Fibroblast of lung (primary cell): ENCODE data around the gene TMEM120B. TPM values are rescaled to one million over a fixed set of nuclear protein-coding genes. Genes with fewer than 3 reads are reported as not detected.

Experiments used
- DNase-seq, 2 donors: peaks; one replicate each; pipeline versions ENCODE4 v3.0.0 to v3.0.0-alpha.2; 2010; ENCODE audit warnings: low read depth in 2 of 2
- H2AFZ ChIP-seq: 2 replicates; pipeline ENCODE4 v1.5.1; 2012; ENCODE audit warnings: low read length, control low read depth, inconsistent platforms
- H3K27ac ChIP-seq: 2 replicates; pipeline ENCODE4 v1.5.1; 2011; ENCODE audit warnings: low read length, control low read depth; ENCODE audit not compliant: insufficient read depth
- H3K27me3 ChIP-seq: 2 replicates; pipeline ENCODE4 v1.5.1; 2011; ENCODE audit warnings: mild to moderate bottlenecking, low read length; ENCODE audit not compliant: control insufficient read depth, insufficient read depth
- H3K36me3 ChIP-seq: 2 replicates; pipeline ENCODE4 v1.5.1; 2011; ENCODE audit warnings: low read length; ENCODE audit not compliant: control insufficient read depth, insufficient read depth
- H3K4me1 ChIP-seq: 2 replicates; pipeline ENCODE4 v1.5.1; 2011; ENCODE audit warnings: low read length; ENCODE audit not compliant: control insufficient read depth, insufficient read depth; ENCODE audit errors: extremely low read depth
- H3K4me2 ChIP-seq: 2 replicates; pipeline ENCODE4 v1.5.1; 2011; ENCODE audit warnings: low read length, control low read depth; ENCODE audit not compliant: insufficient read depth; ENCODE audit errors: extremely low read depth
- H3K4me3 ChIP-seq, 4 experiments: fragments of 200-600 bp in 1 of 4; sonication (generic) in 1 of 4; replicated peaks in 1 of 4; 2 replicates each; pipeline ENCODE4 v1.5.1; 2011 to 2016; ENCODE audit warnings: low read length in 4 of 4, low read depth in 3 of 4, mild to moderate bottlenecking in 3 of 4, control low read depth in 2 of 4, inconsistent platforms in 1 of 4, mixed read lengths in 1 of 4; ENCODE audit not compliant: insufficient read depth in 1 of 4; ENCODE audit errors: control extremely low read depth in 1 of 4
- H3K79me2 ChIP-seq: 2 replicates; pipeline ENCODE4 v1.5.1; 2012; ENCODE audit warnings: mild to moderate bottlenecking, low read length, inconsistent platforms; ENCODE audit not compliant: control insufficient read depth, insufficient read depth
- H3K9ac ChIP-seq: 2 replicates; pipeline ENCODE4 v1.5.1; 2011; ENCODE audit warnings: mild to moderate bottlenecking, low read length, control low read depth; ENCODE audit not compliant: insufficient read depth
- H3K9me3 ChIP-seq: 2 replicates; pipeline ENCODE4 v1.5.1; 2012; ENCODE audit warnings: low read depth, low read length; ENCODE audit not compliant: control insufficient read depth, insufficient read depth
- H4K20me1 ChIP-seq: 2 replicates; pipeline ENCODE4 v1.5.1; 2011; ENCODE audit warnings: low read length; ENCODE audit not compliant: control insufficient read depth, insufficient read depth; ENCODE audit errors: extremely low read depth
- CTCF ChIP-seq, 2 donors: IDR thresholded peaks in 1 of 2; conservative IDR thresholded peaks in 1 of 2; 1 replicate in 1 of 2; 2 replicates in 1 of 2; pipeline ENCODE4 v1.5.1; 2011 to 2012; ENCODE audit warnings: low read length in 2 of 2, control low read depth in 1 of 2, inconsistent platforms in 1 of 2, low read depth in 1 of 2, mild to moderate bottlenecking in 1 of 2
- EZH2 ChIP-seq: IDR thresholded peaks from 2 replicates; pipeline ENCODE4 v1.5.1; 2012; ENCODE audit warnings: low read length, control low read depth, mild to moderate bottlenecking; ENCODE audit errors: missing control alignments
- polyA plus RNA-seq, 2 donors: library from polyadenylated mRNA; depleted of rRNA in 1 of 2; stranded (reverse) in 1 of 2; unstranded in 1 of 2; fragments of >200 nt; gene quantifications; 2 replicates each; pipeline ENCODE4 v1.2.1, GENCODE V29; 2011 to 2012; ENCODE audit warnings: missing spikeins in 1 of 2
- total RNA-seq: library from RNA; depleted of rRNA; stranded (reverse); fragments of >200 nt; gene quantifications from 2 replicates; pipeline ENCODE4 v1.2.1, GENCODE V29; 2014

The TMEM120B gene
- total and polyA plus RNA-seq, 2 donors (not counting 1 experiment from before 2014, with no cell fraction given), result 8.6 TPM

- no peaks in the 10 kb centered on the region for H3K27me3 ChIP-seq
- TF ChIP-seq EZH2, result no peak
- TF ChIP-seq CTCF (conservative IDR thresholded peaks at IDR 0.05 in 1 of 2, IDR thresholded peaks at IDR 0.05 in 1 of 2; ENCODE audit: low read depth in 1 of 2, low read length in 2 of 2), result no peak
- peak; percentile 61 to 70 for DNase-seq
- H3K27ac ChIP-seq, result peak within 1 kb of the TSS; percentile 97
- H4K20me1 ChIP-seq, result no peaks in the 10 kb centered on the region
- H3K79me2 ChIP-seq, result peaks cover 58% of the 10 kb centered on the region
- H2AFZ ChIP-seq, result no peak within 1 kb of the TSS
- peaks cover 10% of the 10 kb centered on the region for H3K36me3 ChIP-seq
- peak within 1 kb of the TSS; percentile 60 to 92 (median 86) for H3K4me3 ChIP-seq
- peaks cover 6% of the 10 kb centered on the region for H3K4me1 ChIP-seq
- H3K9me3 ChIP-seq, result no peaks in the 10 kb centered on the region
- H3K4me2 ChIP-seq, result peak within 1 kb of the TSS; percentile 95
- peak within 1 kb of the TSS; percentile 71 for H3K9ac ChIP-seq
Observed at GRCh38 chr12:121803861-121804416, 91.4 kb downstream of the TMEM120B start, which contains the start of gene SETD1B. TSS of gene SETD1B (plus strand) at chr12:121804009. CDS start at chr12:121804738, 729 bp downstream.

GRCh38 chr12:121804417-121805111, 92.0 kb downstream of the TMEM120B start:
- TF ChIP-seq EZH2, result no peak
- no peak for TF ChIP-seq CTCF (conservative IDR thresholded peaks at IDR 0.05 in 1 of 2, IDR thresholded peaks at IDR 0.05 in 1 of 2; ENCODE audit: low read depth in 1 of 2, low read length in 2 of 2)
- Histone ChIP-seq H3K9me3 (no peaks in the 10 kb centered on the region), H3K79me2 (peaks cover 64% of the 10 kb centered on the region), H3K4me1 (peaks cover 2% of the 10 kb centered on the region), H3K4me2 (peak overlapping the region; percentile 71), H3K9ac (peak overlapping the region; percentile 71), H3K27me3 (no peaks in the 10 kb centered on the region), H3K27ac (peak overlapping the region; percentile 50), H4K20me1 (no peaks in the 10 kb centered on the region), H2AFZ (no peak overlapping the region), H3K4me3 (peak overlapping the region; percentile 54 to 87 (median 85)), H3K36me3 (peaks cover 15% of the 10 kb centered on the region)
- no peak for DNase-seq

DNA sequence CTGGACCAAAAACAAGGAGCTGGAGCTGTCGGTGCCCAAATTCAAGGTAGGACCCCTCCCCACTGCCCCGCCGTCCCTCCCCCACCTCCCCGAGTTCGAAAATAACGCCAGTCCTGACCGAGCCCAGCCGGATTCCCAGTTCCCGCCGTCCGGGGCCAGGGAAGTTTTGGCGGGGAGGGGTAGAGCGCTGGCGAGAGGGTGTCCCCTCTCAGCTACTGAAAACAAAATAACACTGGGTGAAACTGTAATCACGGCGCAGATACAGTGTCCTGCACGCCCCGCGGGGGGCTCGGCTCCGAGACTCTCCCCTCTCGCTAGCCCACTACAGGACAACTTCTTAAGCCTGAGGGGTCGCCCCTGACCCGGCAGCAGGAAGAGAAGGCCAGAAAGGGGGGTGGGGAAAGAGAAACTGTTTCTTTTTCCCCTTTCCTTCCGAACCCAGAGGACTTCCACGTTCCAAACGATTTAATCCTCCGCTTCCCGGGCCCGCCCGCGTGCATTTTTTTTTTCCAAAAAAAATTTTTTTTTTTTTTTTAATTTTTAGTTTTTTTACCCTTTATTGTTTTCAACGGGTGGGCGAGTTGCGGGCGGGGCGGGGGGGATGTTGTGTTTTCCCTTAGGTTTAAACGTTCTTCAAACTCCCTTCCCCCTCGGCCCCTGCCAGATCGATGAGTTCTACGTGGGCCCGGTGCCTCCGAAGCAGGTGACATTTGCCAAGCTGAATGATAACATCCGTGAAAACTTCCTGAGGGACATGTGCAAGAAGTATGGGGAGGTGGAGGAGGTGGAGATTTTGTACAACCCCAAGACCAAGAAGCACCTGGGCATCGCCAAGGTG, 92.8 kb downstream of the TMEM120B start:
- Histone ChIP-seq H3K27ac (peak overlapping the region; percentile 50), H3K4me1 (peaks cover 5% of the 10 kb centered on the region), H3K36me3 (peaks cover 22% of the 10 kb centered on the region), H4K20me1 (no peaks in the 10 kb centered on the region), H3K9ac (peak overlapping the region; percentile 71), H3K4me3 (peak overlapping the region; percentile 79 to 87 (median 85)), H3K4me2 (peak overlapping the region; percentile 100), H3K79me2 (peaks cover 72% of the 10 kb centered on the region), H2AFZ (no peak overlapping the region), H3K9me3 (no peaks in the 10 kb centered on the region), H3K27me3 (no peaks in the 10 kb centered on the region)
- DNase-seq, result peak in 1 of 2 donors; percentile 56
- TF ChIP-seq EZH2, result no peak
- TF ChIP-seq CTCF (conservative IDR thresholded peaks at IDR 0.05 in 1 of 2, IDR thresholded peaks at IDR 0.05 in 1 of 2; ENCODE audit: low read depth in 1 of 2, low read length in 2 of 2), result no peak
